22Rv1 (cell line): ENCODE measurements around the gene FN1.

ENCODE experiments used
- H3K27ac ChIP-seq: fragments of 450-650 bp; 2 replicates; pipeline ENCODE4 v1.5.1; 2017
- CTCF ChIP-seq: fragments of 450-650 bp; IDR thresholded peaks from 2 replicates; pipeline ENCODE4 v1.5.1; 2017; ENCODE audit warnings: mild to moderate bottlenecking
- ZFX ChIP-seq: fragments of 450-650 bp; IDR thresholded peaks from 2 replicates; pipeline ENCODE4 v1.6.1; 2017; ENCODE audit warnings: antibody characterized with exemption, borderline replicate concordance

Gene FN1

GRCh38 chr2:215392164-215392563 is 43.7 kb downstream of the FN1 start:
- TF ChIP-seq CTCF (no peak), ZFX (no peak)
- H3K27ac ChIP-seq, result no peak overlapping the region

- TF ChIP-seq CTCF (no peak), ZFX (no peak)
- H3K27ac ChIP-seq, result no peak overlapping the region
These were observed 44.3 kb downstream of the FN1 start for GRCh38 chr2:215391531-215391930.

GRCh38 chr2:215390550-215390913 is 45.3 kb downstream of the FN1 start:
- H3K27ac ChIP-seq, result no peak overlapping the region
- TF ChIP-seq ZFX, result no peak
- TF ChIP-seq CTCF, result no peak

- TF ChIP-seq CTCF (no peak), ZFX (no peak)
- H3K27ac ChIP-seq, result no peak overlapping the region
These were observed 47.7 kb downstream of the FN1 start for GRCh38 chr2:215388002-215388728.

- no peak overlapping the region for H3K27ac ChIP-seq
- TF ChIP-seq CTCF (no peak), ZFX (no peak)
These were observed 49.3 kb downstream of the FN1 start for GRCh38 chr2:215386566-215386965.

GRCh38 chr2:215384710-215385109 is 51.2 kb downstream of the FN1 start:
- no peak overlapping the region for H3K27ac ChIP-seq
- TF ChIP-seq ZFX (no peak), CTCF (no peak)

- TF ChIP-seq ZFX (no peak), CTCF (no peak)
- H3K27ac ChIP-seq, result no peak overlapping the region
These were observed 52.1 kb downstream of the FN1 start for GRCh38 chr2:215383652-215384279.
